ENCODE measurements around the gene LGR6.

Gene LGR6

GRCh38 chr1:202279806-202280205 is 86.2 kb downstream of the LGR6 start:
- Histone ChIP-seq H3K27ac (ENCODE audit: low read depth, low read length, poor library complexity, severe bottlenecking) (no peak overlapping the region), H3K4me1 (ENCODE audit: insufficient read depth, low read length, severe bottlenecking) (no peaks in the 10 kb centered on the region)

DNA sequence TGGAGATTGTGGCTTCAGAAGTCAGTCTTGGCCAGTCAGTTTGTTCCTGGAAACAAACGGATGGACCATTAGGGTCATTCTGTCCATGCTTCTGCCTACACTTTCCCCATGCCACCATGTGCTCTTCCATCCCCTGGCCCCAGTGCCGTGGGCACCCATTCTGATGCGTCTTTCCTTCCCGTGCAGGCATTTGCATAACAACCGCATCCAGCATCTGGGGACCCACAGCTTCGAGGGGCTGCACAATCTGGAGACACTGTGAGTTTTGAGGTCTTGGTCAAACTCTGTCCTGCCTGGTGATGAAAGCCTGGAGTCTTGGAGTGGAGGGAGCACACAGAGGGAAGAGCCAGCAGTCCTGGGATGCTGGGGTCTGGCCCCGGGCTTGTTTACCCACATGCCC is 87.0 kb downstream of the LGR6 start:
- Histone ChIP-seq H3K27ac (ENCODE audit: low read depth, low read length, poor library complexity, severe bottlenecking) (no peak overlapping the region), H3K9me3 (ENCODE audit: low read length) (no peaks in the 10 kb centered on the region), H3K4me2 (ENCODE audit: low read length) (no peak overlapping the region), H3K4me3 (ENCODE audit: low read depth, low read length, poor library complexity, severe bottlenecking) (no peak overlapping the region), H3K36me3 (ENCODE audit: insufficient read depth, low read length) (no peaks in the 10 kb centered on the region), H3K9me2 (ENCODE audit: low read depth, low read length) (no peaks in the 10 kb centered on the region), H3F3A (ENCODE audit: insufficient read depth, low read length) (no peaks in the 10 kb centered on the region), H3K4me1 (ENCODE audit: insufficient read depth, low read length, severe bottlenecking) (no peaks in the 10 kb centered on the region), H4K20me1 (ENCODE audit: insufficient read depth, low read length) (no peaks in the 10 kb centered on the region), H3K79me2 (ENCODE audit: insufficient read depth, low read length) (no peaks in the 10 kb centered on the region), H3K9ac (ENCODE audit: low read length) (no peak overlapping the region), H3K27me3 (ENCODE audit: insufficient read depth, low read length) (peaks cover 17% of the 10 kb centered on the region), H2AFZ (ENCODE audit: low read length) (no peak overlapping the region)
- no peak for TF ChIP-seq EZH2 (IDR thresholded peaks at IDR 0.05; ENCODE audit: borderline replicate concordance, low read length)
- TF ChIP-seq, protein P1, sequence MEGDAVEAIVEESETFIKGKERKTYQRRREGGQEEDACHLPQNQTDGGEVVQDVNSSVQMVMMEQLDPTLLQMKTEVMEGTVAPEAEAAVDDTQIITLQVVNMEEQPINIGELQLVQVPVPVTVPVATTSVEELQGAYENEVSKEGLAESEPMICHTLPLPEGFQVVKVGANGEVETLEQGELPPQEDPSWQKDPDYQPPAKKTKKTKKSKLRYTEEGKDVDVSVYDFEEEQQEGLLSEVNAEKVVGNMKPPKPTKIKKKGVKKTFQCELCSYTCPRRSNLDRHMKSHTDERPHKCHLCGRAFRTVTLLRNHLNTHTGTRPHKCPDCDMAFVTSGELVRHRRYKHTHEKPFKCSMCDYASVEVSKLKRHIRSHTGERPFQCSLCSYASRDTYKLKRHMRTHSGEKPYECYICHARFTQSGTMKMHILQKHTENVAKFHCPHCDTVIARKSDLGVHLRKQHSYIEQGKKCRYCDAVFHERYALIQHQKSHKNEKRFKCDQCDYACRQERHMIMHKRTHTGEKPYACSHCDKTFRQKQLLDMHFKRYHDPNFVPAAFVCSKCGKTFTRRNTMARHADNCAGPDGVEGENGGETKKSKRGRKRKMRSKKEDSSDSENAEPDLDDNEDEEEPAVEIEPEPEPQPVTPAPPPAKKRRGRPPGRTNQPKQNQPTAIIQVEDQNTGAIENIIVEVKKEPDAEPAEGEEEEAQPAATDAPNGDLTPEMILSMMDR (IDR thresholded peaks at IDR 0.05; ENCODE audit: low read length) = no peak

More at GRCh38 chr1:202279806-202280205, 86.2 kb downstream of the LGR6 start:
- Histone ChIP-seq H4K20me1 (ENCODE audit: insufficient read depth, low read length) (no peaks in the 10 kb centered on the region), H3K9me3 (ENCODE audit: low read length) (no peaks in the 10 kb centered on the region), H3K9ac (ENCODE audit: low read length) (no peak overlapping the region), H3K4me2 (ENCODE audit: low read length) (no peak overlapping the region), H3K27me3 (ENCODE audit: insufficient read depth, low read length) (peaks cover 16% of the 10 kb centered on the region), H3K4me3 (ENCODE audit: low read depth, low read length, poor library complexity, severe bottlenecking) (no peak overlapping the region), H3K9me2 (ENCODE audit: low read depth, low read length) (no peaks in the 10 kb centered on the region), H3K79me2 (ENCODE audit: insufficient read depth, low read length) (no peaks in the 10 kb centered on the region), H3F3A (ENCODE audit: insufficient read depth, low read length) (no peaks in the 10 kb centered on the region), H3K36me3 (ENCODE audit: insufficient read depth, low read length) (no peaks in the 10 kb centered on the region), H2AFZ (ENCODE audit: low read length) (no peak overlapping the region)
- TF ChIP-seq, protein P1 (IDR thresholded peaks at IDR 0.05; ENCODE audit: low read length) = no peak
- no peak for TF ChIP-seq EZH2 (IDR thresholded peaks at IDR 0.05; ENCODE audit: borderline replicate concordance, low read length)

DNA sequence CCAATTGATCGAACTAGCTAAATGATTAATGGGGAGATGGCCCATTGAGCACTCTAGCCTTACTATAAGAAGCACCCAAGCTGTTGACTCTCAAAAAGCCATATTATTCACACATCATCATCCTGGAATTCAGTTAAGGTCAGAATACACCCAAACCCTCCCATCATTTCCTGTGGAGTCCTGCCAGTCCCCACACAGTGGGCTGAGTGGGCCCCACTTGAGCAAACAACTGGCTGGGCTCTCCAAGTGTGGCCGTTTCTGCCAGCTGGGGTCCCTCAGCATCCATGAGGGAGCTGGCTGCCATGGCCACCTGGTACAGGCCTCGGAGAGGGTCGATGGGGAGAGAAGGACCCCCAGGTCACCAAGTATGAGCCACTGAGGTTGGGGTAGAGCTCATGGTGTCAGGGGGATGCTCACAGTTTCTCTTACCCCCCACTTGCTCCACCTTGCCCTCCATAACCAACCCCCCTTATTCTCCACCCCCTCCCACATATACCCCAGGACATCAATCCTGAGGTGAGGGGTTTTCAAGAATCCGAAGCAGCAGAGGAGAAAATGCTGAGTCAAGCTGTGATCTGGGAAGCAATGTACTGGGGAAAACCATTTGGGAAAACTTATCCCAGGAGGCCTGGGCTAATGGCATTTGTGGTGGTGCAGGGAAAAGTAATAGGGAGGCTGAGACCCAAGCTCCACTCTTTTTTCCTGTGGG is 87.9 kb downstream of the LGR6 start:
- no peak for TF ChIP-seq EZH2 (IDR thresholded peaks at IDR 0.05; ENCODE audit: borderline replicate concordance, low read length)
- TF ChIP-seq, protein P1 (IDR thresholded peaks at IDR 0.05; ENCODE audit: low read length) = no peak
- Histone ChIP-seq H3K9me3 (ENCODE audit: low read length) (no peaks in the 10 kb centered on the region), H3K27me3 (ENCODE audit: insufficient read depth, low read length) (peaks cover 13% of the 10 kb centered on the region; the same call in 1 of the 2 replicates), H3K9ac (ENCODE audit: low read length) (no peak overlapping the region), H3K36me3 (ENCODE audit: insufficient read depth, low read length) (no peaks in the 10 kb centered on the region), H3K79me2 (ENCODE audit: insufficient read depth, low read length) (no peaks in the 10 kb centered on the region), H3K4me2 (ENCODE audit: low read length) (no peak overlapping the region), H3K9me2 (ENCODE audit: low read depth, low read length) (no peaks in the 10 kb centered on the region), H3K4me1 (ENCODE audit: insufficient read depth, low read length, severe bottlenecking) (no peaks in the 10 kb centered on the region), H3K4me3 (ENCODE audit: low read depth, low read length, poor library complexity, severe bottlenecking) (no peak overlapping the region), H3F3A (ENCODE audit: insufficient read depth, low read length) (no peaks in the 10 kb centered on the region), H2AFZ (ENCODE audit: low read length) (no peak overlapping the region), H4K20me1 (ENCODE audit: insufficient read depth, low read length) (no peaks in the 10 kb centered on the region), H3K27ac (ENCODE audit: low read depth, low read length, poor library complexity, severe bottlenecking) (no peak overlapping the region)

Data from OCI-LY1 (cell line).